Nephron progenitor cell (in vitro differentiated cells): ENCODE measurements around the gene UQCR11.
A peak's percentile ranks its signal among the peaks of the same experiment; 100 is the strongest.

ENCODE experiments used
- DNase-seq: peaks from one replicate; pipeline ENCODE4 v3.0.0; 2021
- H3K27ac Mint-ChIP-seq: 2 replicates; pipeline ENCODE4 v1.8.0; 2021; ENCODE audit warnings: mild to moderate bottlenecking, moderate library complexity, mixed read lengths
- H3K27me3 Mint-ChIP-seq: 2 replicates; pipeline ENCODE4 v1.8.0; 2021; ENCODE audit warnings: mild to moderate bottlenecking, low read depth, mixed read lengths; ENCODE audit not compliant: poor library complexity
- H3K36me3 Mint-ChIP-seq: 2 replicates; pipeline ENCODE4 v1.8.0; 2021; ENCODE audit warnings: low read depth, mixed read lengths
- H3K4me1 Mint-ChIP-seq: 2 replicates; pipeline ENCODE4 v1.8.0; 2021; ENCODE audit warnings: mixed read lengths
- H3K4me3 Mint-ChIP-seq: 2 replicates; pipeline ENCODE4 v1.8.0; 2021; ENCODE audit warnings: mild to moderate bottlenecking, moderate library complexity, mixed read lengths
- H3K9me3 Mint-ChIP-seq: 2 replicates; pipeline ENCODE4 v1.8.0; 2021; ENCODE audit warnings: mild to moderate bottlenecking, moderate library complexity, mixed read lengths
- CTCF ChIP-seq: fragments of 200-600 bp; sonication (generic); IDR thresholded peaks from 2 replicates; pipeline ENCODE4 v1.5.0; 2021; ENCODE audit warnings: antibody characterized with exemption

UQCR11 gene

DNA sequence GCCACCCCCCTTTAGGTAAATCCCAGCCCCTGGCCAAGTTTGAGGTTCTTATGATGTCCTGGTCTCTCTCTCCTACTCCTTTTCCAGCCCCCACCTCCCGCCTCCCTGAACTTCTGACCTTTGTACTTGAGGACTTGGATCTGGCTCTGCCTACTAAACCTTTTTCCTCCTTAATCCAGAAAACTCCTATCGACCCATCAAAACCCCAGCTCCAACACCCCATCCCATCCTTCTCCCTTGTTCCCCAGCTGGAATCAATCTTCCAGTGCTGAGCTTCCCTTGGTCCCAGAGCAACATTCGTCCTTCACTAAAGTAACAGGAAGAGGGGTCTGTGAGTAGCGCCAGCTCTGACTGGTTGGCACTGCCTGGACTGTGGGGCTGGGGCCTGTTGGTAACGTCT is 17.3 kb upstream of the UQCR11 start:
- Mint-ChIP-seq H3K4me1 (peaks cover 15% of the 10 kb centered on the region), H3K9me3 (no peaks in the 10 kb centered on the region), H3K27me3 (peaks cover 3% of the 10 kb centered on the region), H3K4me3 (no peak overlapping the region), H3K36me3 (peaks cover 46% of the 10 kb centered on the region), H3K27ac (peak overlapping the region; percentile 92)
- no peak for DNase-seq
- no peak for TF ChIP-seq CTCF

DNA sequence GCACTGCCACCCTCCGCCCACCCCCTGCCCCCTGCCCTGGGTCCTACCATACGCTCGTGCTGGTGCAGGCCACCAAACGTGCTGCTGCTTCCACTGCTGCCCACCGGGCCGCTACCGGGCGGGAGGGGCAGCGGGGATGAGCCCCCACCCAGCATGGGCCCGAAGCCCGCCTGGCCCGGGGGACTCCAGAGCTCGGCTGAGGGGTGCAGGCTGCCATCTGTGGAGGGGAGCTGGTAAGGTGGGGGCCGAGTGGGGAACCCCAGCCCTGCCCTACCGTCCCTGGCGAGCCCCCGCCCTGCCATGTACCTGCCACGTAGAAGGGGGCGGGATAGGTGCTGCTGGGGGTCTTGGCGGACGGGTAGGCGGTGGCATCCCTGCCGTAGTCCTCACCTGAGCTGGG is 16.7 kb upstream of the UQCR11 start:
- Mint-ChIP-seq H3K27me3 (peaks cover 3% of the 10 kb centered on the region), H3K4me1 (peaks cover 15% of the 10 kb centered on the region), H3K27ac (no peak overlapping the region), H3K36me3 (peaks cover 51% of the 10 kb centered on the region), H3K4me3 (no peak overlapping the region), H3K9me3 (no peaks in the 10 kb centered on the region)
- no peak for DNase-seq
- no peak for TF ChIP-seq CTCF

- peaks cover 3% of the 10 kb centered on the region for H3K27me3 Mint-ChIP-seq
- DNase-seq, result no peak
- no peak for TF ChIP-seq CTCF
- no peaks in the 10 kb centered on the region for H3K9me3 Mint-ChIP-seq
- no peak overlapping the region for H3K4me3 Mint-ChIP-seq
- H3K27ac Mint-ChIP-seq, result no peak overlapping the region
- peaks cover 55% of the 10 kb centered on the region for H3K36me3 Mint-ChIP-seq
- peaks cover 15% of the 10 kb centered on the region for H3K4me1 Mint-ChIP-seq
Measured at GRCh38 chr19:1621574-1621973, 16.3 kb upstream of the UQCR11 start.

DNA sequence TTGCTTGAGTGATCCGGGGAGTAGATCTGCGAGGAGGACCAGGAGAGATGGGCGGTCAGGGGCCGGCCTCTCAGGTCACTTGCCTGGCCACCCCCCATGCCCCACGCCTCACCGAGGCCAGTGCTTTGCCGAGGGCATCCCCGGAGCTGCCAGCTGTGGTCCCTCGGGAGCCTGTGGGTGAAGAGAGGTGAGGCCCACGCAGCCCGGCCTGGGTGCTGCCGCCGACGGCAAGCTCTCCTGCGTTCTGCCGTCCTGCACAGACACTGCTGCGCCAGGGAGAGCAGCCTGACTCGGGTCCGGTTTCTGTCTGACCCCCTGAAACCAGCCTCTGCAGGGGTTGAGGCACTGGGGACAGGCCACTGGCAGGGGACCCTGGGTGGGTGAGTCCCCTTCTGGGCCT is 15.8 kb upstream of the UQCR11 start:
- peaks cover 59% of the 10 kb centered on the region for H3K36me3 Mint-ChIP-seq
- H3K4me3 Mint-ChIP-seq, result no peak overlapping the region
- peaks cover 15% of the 10 kb centered on the region for H3K4me1 Mint-ChIP-seq
- H3K27ac Mint-ChIP-seq, result no peak overlapping the region
- no peak for TF ChIP-seq CTCF
- no peak for DNase-seq
- H3K27me3 Mint-ChIP-seq, result peaks cover 3% of the 10 kb centered on the region
- H3K9me3 Mint-ChIP-seq, result no peaks in the 10 kb centered on the region

DNA sequence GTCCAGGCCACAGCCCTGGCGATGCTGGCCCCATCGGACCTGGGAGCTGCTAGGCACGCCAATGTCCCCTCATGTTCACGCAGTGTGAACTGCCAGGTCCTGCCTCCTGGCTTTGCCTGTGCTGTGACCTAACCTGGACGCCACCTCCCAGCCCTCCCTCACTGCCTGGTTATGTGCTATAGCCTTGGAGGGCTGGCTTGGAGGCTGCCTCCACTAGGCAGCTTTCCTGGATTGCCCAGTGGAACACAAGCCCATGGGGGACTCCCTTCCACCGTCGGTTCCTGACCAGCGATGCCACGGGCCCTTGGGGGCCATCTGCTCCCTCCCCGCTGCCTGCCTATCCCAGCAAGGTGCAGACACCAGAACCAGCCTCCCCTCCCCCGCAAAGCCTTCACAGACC is 15.2 kb upstream of the UQCR11 start:
- Mint-ChIP-seq H3K36me3 (peaks cover 59% of the 10 kb centered on the region), H3K27ac (no peak overlapping the region), H3K4me3 (no peak overlapping the region), H3K4me1 (peaks cover 15% of the 10 kb centered on the region), H3K27me3 (peaks cover 3% of the 10 kb centered on the region), H3K9me3 (no peaks in the 10 kb centered on the region)
- TF ChIP-seq CTCF, result no peak
- no peak for DNase-seq

DNA sequence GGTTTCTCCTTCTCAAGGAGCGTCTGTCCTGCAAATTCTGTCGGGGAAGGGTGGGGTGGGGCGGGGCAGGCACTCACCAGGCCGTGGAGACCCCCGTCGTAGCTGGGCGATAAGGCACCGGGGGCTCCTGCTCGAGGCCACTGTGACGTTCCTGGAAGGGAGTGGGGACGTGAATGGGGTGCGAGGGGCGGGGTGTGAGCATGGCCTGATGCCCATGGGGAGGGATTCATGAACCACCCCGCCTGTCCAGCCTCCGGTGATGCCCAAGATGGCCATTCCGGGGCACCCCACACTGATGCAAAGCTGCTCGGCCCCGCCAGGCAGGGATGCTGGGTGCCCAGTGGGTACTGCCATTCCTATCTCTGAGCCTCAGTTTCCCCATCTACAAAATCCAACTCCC is 14.4 kb upstream of the UQCR11 start:
- no peak overlapping the region for H3K4me3 Mint-ChIP-seq
- peaks cover 59% of the 10 kb centered on the region for H3K36me3 Mint-ChIP-seq
- DNase-seq, result no peak
- peaks cover 3% of the 10 kb centered on the region for H3K27me3 Mint-ChIP-seq
- TF ChIP-seq CTCF, result no peak
- no peaks in the 10 kb centered on the region for H3K9me3 Mint-ChIP-seq
- no peak overlapping the region for H3K27ac Mint-ChIP-seq
- H3K4me1 Mint-ChIP-seq, result peaks cover 13% of the 10 kb centered on the region
